GM12878 (cell line): ENCODE measurements around the gene SMIM14.

Experiments
- BHLHE40 ChIP-seq, 2 experiments: fragments of 450-650 bp in 1 of 2; IDR thresholded peaks; 2 replicates each; pipeline ENCODE4 v1.6.1; 2011 to 2017; ENCODE audit warnings: low read depth in 2 of 2, borderline replicate concordance in 1 of 2, improper control_type of control experiment in 1 of 2, low read length in 1 of 2, mild to moderate bottlenecking in 1 of 2
- CTCF ChIP-seq, 3 experiments: IDR thresholded peaks in 2 of 3; conservative IDR thresholded peaks in 1 of 3; 2 replicates each; pipeline ENCODE4 v1.5.1; 2011; ENCODE audit warnings: low read depth in 3 of 3, low read length in 3 of 3, mild to moderate bottlenecking in 3 of 3, control low read depth in 2 of 3, moderate library complexity in 2 of 3, inconsistent platforms in 1 of 3, mixed read lengths in 1 of 3; ENCODE audit not compliant: control insufficient read depth in 2 of 3, insufficient read depth in 1 of 3; ENCODE audit errors: extremely low read depth in 1 of 3
- DPF2 ChIP-seq: fragments of 450-650 bp; IDR thresholded peaks from 2 replicates; pipeline ENCODE4 v1.6.1; 2017; ENCODE audit warnings: mild to moderate bottlenecking
- MXI1 ChIP-seq: fragments of 150-350 bp; IDR thresholded peaks from 2 replicates; pipeline ENCODE4 v1.6.1; 2011; ENCODE audit warnings: low read depth, mild to moderate bottlenecking, inconsistent platforms, low read length, improper control_type of control experiment
- NRF1 ChIP-seq: conservative IDR thresholded peaks from 2 replicates; pipeline ENCODE4 v1.6.1; 2011; ENCODE audit warnings: mild to moderate bottlenecking, low read depth, low read length, improper control_type of control experiment
- POLR2A ChIP-seq: IDR thresholded peaks from 2 replicates; pipeline ENCODE4 v1.6.1; 2011; ENCODE audit warnings: low read depth, mild to moderate bottlenecking, low read length
- POLR2AphosphoS2 ChIP-seq: IDR thresholded peaks from 2 replicates; pipeline ENCODE4 v1.6.1; 2011; ENCODE audit warnings: low read depth, mild to moderate bottlenecking, low read length, improper control_type of control experiment, moderate library complexity
- POLR2AphosphoS5 ChIP-seq: IDR thresholded peaks from 2 replicates; pipeline ENCODE4 v1.6.1; 2011; ENCODE audit warnings: mild to moderate bottlenecking, low read length, inconsistent platforms
- SRF ChIP-seq, 2 experiments: IDR thresholded peaks; 2 replicates each; pipeline ENCODE4 v1.6.1; 2011; ENCODE audit warnings: low read depth in 2 of 2, low read length in 2 of 2, mild to moderate bottlenecking in 1 of 2, moderate library complexity in 1 of 2

GRCh38 chr4:39591290-39591689 is 47.4 kb downstream of the SMIM14 start:
- TF ChIP-seq BHLHE40 (IDR thresholded peaks at IDR 0.05; ENCODE audit: borderline replicate concordance in 1 of 2, low read depth in 2 of 2, low read length in 1 of 2): no peak
- TF ChIP-seq POLR2A: no peak
- no peak for TF ChIP-seq SRF (IDR thresholded peaks at IDR 0.05; ENCODE audit: low read depth in 2 of 2, low read length in 2 of 2)
- no peak for TF ChIP-seq POLR2AphosphoS5
- no peak for TF ChIP-seq NRF1
- no peak for TF ChIP-seq CTCF (IDR thresholded peaks at IDR 0.05 in 2 of 3, conservative IDR thresholded peaks at IDR 0.05 in 1 of 3; ENCODE audit: control insufficient read depth in 2 of 3, extremely low read depth in 1 of 3, insufficient read depth in 1 of 3, low read depth in 3 of 3, low read length in 3 of 3)
- no peak for TF ChIP-seq POLR2AphosphoS2
- TF ChIP-seq DPF2: no peak
- TF ChIP-seq MXI1: no peak
